Measurements from ENCODE around the gene PIGL.
A peak's percentile ranks its signal among the peaks of the same experiment; 100 is the strongest.
"Not testable (repeated sequence)": the region's sequence is repeated elsewhere in the genome, so short reads cannot be mapped to it uniquely, and the experiment has no call there.

Gene PIGL

GRCh38 chr17:16281351-16281750 lies 64.3 kb downstream of the PIGL start:
- DNase-seq, result no peak

DNA sequence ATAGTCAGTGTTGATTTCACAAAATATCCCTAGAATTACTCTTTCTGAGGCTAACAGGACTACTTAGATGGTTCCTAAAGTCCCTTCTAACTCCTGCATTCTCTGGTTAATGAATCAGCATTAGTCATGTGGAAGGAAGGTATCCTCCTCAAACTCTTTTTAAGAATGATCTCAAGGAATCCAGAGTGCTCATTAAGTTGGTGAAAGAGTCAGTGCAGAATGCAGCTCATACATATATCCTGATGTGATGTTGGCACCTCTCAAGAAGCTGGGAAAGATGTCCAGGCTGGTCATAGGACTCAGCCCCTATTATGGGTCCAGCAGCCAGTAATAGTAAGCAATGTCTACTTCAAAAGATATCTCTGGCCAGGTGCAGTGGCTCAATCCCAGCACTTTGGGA lies 65.5 kb downstream of the PIGL start:
- no peak for DNase-seq

DNA sequence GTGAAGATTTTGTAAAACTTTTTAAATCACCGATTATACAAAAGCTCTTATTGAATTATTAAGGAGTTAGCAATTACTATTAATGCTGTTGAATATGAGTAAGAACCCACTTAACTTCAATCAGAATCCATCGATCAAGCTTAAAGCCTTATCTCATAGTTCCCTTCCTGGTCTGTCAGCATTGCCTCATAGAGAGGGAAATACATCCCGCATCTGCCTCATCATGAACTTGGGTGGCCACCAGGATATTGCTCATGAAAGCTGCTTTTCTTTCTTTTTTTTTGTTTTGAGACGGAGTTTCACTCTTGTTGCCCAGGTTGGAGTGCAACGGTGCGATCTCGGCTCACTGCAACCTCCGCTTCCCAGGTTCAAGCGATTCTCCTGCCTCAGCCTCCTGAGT lies 66.7 kb downstream of the PIGL start:
- DNase-seq, result no peak

DNA sequence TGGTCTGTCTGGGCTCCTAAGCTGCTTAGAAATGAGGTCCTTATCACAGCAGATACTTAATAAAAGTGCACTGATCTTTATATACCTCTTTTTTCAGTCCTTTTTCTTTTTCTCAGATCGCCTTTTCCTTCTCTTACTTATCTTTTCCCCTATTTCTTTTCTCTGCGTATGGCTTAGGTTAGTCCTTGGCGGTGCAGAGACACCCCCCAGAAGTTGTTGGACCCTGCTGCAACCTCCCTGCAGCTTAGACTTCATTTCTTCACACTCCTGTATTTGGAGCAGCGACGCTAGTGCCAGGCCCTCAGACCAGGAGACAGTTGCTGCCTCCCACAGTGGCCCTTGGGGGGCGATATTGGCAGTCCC lies 68.6 kb downstream of the PIGL start:
- DNase-seq, result no peak

DNA sequence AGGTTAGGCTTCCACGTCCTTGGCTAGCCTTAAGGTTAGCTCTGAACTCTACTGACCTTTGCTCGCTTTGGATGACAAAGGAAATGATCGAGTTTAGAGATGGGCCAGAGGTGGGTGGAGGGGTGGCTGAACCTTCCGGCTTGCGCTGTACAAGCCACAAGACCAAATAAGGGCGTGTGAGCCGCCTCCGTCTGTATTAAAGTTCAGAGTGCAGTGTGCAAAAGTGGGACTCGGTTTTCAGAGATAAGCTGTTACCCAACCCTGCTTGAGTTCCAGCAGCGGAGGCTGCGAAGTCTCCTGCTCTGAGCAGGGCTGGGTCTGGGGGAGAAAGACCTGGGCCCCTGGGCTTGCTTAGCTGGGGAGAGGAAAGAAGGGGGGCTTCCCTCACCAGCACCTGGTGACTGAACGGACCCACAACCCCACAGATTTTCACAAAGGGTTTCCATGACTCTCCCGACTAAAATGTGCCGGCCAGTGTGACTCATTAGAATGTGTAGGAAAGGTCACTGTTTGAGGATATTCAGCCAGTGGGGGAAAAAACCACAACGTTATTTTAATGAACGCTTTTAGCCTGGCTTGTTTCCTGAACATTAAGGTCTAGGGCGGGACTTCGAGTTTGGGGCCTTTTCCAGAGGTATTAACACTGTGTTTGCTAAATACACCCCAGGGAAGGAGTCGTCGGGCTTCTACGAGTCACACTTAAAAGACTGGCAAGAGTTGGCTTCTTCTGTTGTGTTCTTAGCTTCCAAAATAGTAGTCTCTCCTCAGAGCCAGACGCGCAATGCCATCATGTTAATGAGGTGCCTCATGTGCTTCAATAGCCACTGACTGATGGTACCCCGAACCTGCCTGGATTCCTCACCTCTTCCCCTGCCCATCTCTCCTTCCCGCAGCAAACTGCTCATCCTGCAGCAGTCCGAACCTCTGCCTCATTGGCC lies 69.3 kb downstream of the PIGL start:
- peak; percentile 89 for DNase-seq

- DNase-seq, result no peak
Observed at GRCh38 chr17:16286947-16287562, 70.0 kb downstream of the PIGL start.

DNA sequence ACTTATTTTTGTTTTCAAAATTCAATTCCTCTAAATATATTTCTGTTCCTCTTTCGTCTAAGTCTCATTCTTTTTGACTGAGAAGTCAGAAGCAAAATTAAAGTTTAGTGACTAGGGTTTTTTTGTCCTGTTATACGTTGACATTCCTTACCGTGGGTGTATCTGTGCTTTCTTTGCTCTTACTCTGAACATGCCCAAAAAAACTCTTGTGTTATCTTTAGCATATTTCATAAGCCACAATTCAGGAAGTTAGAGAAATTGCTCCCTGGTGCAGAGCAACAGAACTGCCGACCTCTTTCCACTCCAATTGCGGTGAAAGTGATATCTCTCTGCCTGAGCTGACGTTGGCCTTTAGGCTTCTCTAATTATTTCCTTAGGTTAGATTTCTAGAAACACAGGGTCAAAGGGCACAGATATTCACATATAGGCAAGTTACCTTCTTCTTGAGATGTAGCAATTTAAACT lies 70.6 kb downstream of the PIGL start:
- DNase-seq, result no peak

- DNase-seq, result no peak
Observed at GRCh38 chr17:16288860-16289571, 72.0 kb downstream of the PIGL start.

DNA sequence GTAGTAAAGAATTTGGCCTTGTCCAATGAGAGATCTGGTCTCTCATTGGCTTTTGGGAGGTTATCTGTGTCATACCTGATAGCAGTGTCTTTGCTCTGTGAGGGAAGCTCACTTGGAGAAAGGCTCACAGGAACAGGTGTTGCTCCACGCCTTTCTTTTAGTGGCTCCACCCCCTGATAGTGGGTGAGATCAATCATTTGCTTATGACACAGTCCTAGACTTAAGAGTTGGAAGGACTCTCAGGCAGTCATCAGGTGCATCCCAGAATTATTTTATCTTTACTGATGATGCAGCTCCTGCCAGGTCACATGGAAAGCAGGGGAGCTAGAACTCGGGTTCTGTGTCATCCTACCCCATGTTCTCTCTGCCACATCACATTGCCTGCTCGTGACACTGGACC lies 76.9 kb downstream of the PIGL start:
- DNase-seq, result no peak

DNA sequence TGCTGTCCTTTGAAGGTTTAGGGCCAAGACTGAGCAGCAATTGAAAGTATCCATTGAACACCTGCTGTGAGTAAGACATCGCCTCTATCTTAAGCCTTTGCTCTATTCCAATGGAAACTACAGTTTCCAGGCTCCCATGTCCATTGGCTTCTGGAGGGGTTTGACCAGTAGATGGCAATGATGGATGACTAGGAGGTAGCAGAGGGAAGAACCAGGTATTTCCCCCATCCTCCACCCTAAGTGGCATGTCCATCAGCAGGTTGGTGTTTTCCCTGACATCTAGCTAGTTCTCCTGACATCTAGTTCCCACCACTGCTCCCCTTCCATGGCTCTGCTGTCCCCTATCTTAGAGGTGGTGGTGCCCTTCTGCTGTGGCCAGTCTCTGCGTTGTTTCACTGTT lies 77.5 kb downstream of the PIGL start:
- DNase-seq, result no peak

DNA sequence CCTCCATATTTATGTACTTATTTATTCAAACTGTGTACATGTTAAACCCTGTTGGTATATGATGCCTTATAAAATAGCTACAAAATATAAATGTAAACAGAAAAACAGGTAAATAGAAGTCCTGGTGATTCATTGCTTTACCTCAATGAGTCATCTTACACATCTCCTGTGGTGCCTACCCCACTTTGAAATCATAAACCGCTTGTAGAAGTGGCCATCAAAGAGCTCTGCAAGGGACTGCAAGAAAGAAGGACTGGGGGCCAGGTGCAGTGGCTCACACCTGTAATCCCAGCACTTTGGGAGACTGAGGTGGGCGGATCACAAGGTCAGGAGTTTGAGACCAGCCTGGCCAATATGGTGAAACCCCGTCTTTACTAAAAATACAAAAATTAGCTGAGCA lies 79.1 kb downstream of the PIGL start:
- DNase-seq, result not testable (repeated sequence)

DNA sequence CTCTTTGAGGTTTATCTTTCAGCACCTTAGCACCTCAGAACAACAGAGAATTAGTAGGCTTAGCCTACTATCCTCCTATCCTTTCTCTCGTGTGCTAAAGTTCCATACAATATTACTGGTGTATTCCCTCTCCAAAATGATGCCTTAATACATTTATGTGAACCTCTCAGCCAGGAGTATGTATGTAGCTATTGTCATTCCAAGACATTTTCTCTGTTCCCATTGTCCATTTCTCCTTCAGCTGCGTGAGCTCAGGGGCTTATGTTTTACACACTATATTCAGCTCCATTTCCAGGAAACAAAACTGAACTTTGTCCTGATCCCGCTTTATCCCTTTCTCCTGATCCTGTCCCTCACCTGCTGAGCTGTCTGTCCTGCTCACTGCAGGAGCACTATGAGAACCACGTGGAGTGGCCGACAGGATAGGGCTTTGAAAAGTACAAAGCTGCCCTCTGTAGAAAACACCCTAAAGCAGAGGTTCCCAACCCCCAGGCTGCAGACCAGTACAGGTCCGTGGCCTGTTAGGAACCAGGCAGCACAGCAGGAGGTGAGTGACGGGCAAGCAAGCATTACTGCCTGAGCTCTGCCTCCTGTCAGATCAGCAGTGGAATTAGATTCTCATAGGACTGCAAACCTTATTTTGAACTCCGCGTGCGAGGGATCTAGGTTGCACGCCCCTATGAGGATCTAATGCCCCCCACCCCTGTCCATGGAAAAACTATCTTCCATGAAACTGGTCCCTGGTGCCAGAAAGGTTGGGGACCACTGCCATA lies 80.5 kb downstream of the PIGL start:
- no peak for DNase-seq

GRCh38 chr17:16298140-16298662 lies 81.2 kb downstream of the PIGL start:
- no peak for DNase-seq

GRCh38 chr17:16300554-16300953 lies 83.5 kb downstream of the PIGL start:
- DNase-seq, result no peak

GRCh38 chr17:16301963-16302855 lies 85.2 kb downstream of the PIGL start:
- no peak for DNase-seq

- no peak for DNase-seq
Observed at GRCh38 chr17:16302856-16303255, 85.8 kb downstream of the PIGL start.

DNA sequence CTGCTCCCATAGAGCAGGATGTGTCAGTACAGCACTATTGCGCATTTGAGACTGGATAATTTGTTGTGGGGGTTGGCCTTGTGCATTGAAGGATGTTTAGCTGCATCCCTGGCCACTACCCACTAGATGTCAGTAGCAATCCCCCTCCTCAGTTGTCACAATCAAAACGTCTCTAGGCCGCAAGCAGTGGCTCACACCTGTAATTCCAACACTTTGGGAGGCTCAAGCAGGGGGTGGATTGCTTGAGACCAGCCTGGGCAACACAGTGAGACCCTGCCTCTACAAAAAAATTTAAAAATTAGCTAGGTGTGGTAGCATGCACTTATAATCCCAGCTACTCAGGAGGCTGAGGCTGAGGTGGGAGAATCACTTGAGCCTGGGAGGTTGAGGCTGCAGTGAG lies 87.8 kb downstream of the PIGL start:
- no peak for DNase-seq

DNA sequence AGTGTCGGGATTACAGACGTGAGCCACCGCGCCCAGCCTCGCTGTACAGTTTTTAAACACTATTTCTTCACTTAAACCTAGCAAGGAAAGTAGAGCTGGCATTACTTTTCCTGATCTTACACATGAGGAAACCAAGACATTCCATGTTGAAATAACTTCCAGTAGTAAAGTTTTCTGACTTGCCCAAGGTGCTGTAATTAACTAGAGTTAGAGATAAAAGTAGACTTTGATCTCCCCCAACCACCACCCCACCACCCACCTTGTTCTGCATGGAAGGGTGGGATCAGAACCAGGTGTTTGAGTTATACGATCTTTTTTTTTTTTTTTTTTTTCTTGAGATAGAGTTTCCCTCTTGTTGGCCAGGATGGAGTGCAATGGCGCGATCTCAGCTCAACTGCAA lies 89.2 kb downstream of the PIGL start:
- DNase-seq, result no peak

DNA sequence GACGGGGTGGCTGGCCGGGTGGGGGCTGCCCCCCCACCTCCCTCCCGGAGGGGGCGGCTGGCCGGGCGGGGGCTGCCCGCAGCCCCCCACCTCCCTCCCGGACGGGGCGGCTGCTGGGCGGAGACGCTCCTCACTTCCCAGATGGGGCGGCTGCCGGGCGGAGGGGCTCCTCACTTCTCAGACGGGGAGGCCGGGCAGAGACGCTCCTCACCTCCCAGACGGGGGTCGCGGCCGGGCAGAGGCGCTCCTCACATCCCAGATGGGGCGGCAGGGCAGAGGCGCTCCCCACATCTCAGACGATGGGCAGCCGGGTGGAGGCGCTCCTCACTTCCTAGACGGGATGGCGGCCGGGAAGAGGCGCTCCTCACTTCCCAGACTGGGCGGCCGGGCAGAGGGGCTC lies 95.1 kb downstream of the PIGL start:
- not testable (repeated sequence) for DNase-seq

DNA sequence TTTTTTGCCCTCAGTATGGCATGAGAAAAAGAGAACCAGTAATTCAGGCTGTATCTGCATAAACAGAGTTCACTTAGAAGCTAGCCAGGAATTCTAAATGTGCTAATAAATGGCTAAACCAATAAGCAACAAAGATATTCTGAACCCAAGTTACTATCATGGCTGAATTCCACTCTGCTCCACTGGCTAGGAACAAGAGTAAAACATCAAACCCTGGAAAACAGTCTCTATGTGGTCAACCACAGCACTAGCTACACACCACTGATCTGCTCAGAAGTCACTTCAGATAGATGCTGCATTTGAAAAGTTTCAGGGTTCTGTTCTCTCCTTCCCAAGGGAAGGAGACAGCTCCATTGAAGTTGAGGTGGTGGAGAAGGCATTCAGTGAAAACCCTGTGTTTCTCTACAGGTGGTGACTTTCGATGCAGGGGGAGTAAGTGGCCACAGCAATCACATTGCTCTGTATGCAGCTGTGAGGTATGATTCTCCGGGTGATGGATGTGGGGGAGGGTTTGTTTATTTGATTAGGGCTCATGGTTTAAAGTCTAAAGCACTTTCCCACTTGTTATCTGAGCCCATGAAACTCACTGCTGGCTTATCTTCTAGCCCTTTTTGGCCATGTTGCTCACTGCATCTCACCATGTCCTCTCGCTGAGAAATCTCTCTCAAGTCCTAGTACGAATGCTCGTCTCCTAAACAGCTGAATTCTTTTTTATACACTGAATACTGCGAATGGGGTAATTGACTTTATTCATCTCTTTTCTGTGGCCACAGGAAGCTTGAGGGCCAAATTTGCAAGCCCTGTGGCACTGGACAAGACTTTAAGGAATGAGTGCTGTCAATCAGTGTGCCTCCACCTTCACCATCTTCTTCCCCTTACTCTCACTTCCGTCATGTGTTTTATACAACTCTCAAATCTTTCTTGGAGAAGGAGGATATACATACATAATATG lies 96.4 kb downstream of the PIGL start:
- DNase-seq, result no peak
